Endometrial microvascular endothelial cells (primary cell): ENCODE measurements around the gene HPSE. TPM values are rescaled to one million over a fixed set of nuclear protein-coding genes. Genes with fewer than 3 reads are reported as not detected.

ENCODE experiments used
- in situ Hi-C: cut with HindIII; loops from 2 replicates; pipeline ENCODE4 v1.10.0; 2017; ENCODE audit warnings: low sequenced_read_pairs, low pct_unique_long_range_greater_than_20kb; ENCODE audit errors: inconsistent ontology term
- total RNA-seq: library from RNA; depleted of rRNA; stranded (reverse); fragments of >200 nt; gene quantifications from one replicate; pipeline ENCODE4 v1.2.3, GENCODE V29; 2015; ENCODE audit errors: inconsistent ontology term

Gene HPSE
- total RNA-seq = 1.8 TPM

DNA sequence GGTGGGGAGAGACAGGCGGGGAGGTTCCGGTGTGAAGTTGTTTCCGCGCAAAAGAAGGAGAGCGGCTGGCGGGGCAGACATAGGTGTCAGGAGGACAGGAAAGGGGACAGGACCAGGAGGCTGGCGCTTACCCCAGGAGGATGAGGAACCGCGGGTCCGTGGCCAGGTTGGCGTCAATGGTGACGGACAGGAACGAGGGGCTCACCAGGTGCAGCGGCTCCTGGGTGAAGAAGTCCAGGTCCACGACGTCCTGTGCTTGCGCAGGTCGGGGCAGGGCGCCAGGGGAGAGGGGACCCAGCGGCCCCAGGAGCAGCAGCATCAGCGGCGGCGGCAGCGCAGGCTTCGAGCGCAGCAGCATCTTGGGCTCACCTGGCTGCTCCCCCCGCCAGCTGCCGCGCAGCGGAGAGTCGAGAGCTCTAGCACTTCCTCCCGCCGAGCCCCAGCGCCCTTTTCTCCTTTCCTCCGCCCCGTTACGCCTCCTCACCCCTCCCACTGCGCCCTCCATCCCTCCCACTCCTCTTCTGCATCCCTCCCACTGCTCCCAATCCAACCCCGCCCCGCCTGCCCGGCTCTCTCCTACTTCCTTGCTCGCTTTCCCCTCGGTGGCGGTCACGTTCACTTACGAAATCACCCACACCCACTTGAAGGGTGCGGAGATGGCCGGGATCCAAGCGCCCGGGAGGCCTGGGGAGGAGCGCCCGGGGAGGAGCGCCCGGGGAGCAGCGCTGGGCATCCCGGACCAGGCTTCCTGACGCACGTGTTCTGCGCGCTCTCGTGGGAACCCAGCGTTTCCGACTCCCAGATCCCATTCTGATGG, at the start of gene HPSE:
TSS of gene HPSE (minus strand) at position 424 of the 817 bp plus-strand sequence. CDS start at position 358, 66 bp downstream.
- in situ Hi-C loops = no loop called here

DNA sequence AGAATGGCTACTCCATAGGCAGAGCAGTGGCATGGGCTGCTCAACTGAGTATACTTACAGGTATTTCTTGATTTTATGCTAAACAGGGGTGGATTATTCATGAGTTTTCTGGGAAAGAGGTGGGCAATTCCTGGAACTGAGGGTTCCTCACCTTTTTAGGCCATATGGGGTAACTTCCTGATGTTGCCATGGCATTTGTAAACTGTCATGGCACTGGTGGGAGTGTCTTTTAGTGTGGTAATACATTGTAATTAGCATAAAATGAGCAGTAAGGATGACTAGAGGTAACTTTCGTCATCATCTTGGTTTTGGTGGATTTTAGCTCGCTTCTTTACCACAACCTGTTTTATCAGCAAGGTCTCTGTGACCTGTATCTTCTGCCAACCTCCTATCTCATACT, 48.2 kb upstream of the HPSE start:
- in situ Hi-C loops = no loop called here

DNA sequence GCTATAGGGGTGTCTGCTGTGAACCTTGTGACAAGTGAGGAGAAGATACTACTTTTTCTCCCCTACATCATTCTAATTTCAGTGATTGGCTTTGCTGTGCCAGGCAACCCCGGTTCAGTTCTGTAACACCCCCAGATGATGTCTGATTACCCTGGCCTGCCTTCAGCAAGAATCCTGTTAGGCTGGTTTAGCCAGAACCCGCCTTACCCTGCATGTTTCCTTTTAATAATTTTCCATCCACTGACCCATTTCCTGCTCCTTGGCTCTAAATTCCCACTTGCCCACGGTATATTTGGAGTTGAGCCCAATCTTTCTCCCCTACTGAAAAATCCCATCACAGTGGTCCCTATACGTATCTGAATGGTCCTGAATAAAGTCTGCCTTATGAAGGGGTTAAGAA, 46.5 kb upstream of the HPSE start:
- in situ Hi-C loops = no loop called here

DNA sequence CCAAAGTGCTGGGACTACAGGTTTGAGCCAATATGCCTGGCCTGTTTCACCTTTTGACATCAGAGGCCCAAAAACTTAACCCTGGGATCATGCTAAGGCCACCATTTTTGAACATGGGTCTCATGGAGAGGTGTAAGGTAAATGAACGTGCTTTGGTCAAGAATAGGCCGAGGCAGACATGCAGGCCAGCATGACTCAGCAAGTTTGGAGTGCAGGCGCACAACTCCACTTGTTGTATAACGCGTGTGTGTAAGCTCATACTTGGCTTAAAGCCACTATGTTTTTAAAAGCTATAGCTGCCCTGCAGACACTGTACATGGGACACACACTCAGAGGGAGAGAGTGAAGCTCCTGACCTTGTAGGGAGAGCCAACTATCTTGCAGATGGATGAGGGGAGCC, 43.8 kb upstream of the HPSE start:
- in situ Hi-C loops = no loop called here

- in situ Hi-C loops = no loop called here
Observed at GRCh38 chr4:83372931-83373330, 38.3 kb upstream of the HPSE start.

DNA sequence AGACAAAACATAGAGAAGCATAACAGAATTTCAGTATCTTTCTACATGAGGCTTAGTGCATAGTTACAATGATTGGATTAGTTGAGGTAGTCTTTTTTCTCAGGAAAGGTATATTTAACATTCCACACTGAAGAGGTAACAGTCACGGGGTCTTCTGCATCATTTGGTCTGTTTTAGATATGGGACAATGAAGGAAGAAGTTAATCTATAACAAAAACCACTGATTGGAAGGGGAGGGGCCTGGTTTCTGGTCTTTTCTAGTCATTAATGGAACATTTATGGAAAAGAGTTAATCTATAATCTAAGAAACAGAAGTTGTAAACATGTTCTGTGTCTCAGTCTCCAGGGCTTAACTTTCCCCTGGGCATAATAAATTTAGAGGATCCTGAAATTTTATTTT, 37.3 kb upstream of the HPSE start:
- in situ Hi-C loops = no loop called here

DNA sequence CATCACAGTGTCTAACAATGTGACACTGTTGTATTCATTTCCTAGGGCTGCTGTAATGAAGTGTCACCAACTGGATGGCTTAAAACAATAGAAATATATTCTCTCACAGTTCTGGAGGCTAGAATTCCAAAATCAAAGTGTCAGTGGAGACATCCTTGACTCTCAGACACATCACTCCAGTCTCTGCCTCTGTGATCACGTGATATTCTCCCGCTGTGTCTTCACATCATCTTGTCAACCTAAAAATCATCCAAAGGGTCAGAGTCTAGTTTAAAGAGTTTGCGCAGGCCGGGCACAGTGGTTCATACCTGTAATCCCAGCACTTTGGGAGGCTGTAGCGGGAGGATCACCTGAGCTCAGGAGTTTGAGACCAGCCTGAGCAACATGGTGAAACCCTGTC, 36.6 kb upstream of the HPSE start:
- in situ Hi-C loops = no loop called here

GRCh38 chr4:83370640-83370906, 35.9 kb upstream of the HPSE start:
- in situ Hi-C loops = no loop called here

DNA sequence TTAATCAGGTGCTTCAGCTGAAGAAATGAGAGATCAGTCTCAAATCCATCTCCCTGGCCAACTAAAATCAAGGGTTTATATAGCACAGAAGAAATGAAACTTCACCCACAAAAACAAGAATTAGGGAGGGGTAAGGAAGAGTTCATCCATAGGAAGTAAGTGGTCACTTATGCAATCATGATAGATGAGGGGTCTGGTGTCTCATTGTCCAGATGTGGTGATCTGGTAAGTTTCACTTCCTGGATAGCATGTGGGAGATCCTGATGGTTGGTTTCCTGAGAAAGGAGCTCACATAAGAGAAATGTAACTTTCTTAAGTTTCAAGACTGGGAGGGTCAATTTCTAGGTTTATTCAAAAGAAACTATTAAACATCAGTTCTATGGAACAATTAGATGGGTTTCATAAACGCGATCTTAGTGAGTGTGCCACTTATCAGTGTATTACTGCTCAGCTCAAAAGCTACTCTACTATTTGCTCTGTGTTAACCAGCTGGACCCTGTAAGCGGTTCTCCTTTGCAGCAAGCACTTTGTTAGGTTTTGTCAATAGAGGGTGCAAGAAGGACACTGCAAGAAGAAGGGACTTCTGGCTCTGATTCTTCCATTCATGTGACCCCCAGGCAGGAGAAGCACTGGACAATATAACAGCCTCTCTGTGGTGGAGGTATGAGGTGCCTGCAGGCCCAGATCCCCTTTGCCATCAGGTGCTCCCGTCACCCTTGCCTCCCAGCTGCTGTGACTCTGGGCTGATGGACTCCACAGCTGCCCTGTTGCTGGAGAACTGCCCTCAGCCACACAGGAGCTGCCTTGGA, 35.4 kb upstream of the HPSE start:
- in situ Hi-C loops = no loop called here

DNA sequence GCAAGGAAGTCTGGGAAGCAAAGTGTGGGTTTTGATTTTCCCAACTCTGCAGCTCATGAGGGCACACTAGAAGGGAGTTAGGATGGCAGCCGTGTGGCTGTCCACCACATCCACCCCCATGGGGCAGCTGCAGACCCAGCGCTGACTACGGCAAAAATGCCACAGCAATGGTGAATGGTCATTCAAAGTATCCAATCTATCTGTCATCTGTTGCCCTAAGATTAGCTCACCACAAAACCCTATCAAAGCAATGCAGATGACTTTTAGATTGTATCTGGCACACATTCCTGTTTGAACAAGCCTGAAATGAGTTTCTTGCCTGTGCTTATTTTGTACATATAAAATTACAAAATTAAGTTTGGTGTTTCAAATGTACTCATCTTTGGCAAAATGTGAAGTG, 29.7 kb upstream of the HPSE start:
- in situ Hi-C loops = no loop called here

- in situ Hi-C loops = no loop called here
Observed at GRCh38 chr4:83362492-83363329, 28.1 kb upstream of the HPSE start.

GRCh38 chr4:83361416-83362103, 26.9 kb upstream of the HPSE start:
- in situ Hi-C loops = no loop called here

DNA sequence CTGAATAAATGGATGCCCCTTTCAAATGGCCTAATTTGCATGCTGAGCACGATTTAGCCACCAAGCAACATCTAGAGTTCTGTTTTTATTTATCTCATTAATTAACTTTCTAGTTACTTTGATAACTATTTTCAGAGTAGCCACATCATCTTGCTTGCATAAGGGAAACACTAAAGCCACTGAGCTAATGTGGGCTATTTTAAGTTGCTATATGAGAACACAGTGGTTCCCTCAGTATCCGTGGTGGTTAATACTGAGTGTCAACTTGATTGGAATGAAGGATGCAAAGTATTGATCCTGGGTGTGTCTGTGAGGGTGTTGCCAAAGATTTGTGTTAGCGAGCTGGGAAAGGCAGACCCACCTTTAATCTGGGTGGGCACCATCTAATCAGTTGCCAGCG, 25.4 kb upstream of the HPSE start:
- in situ Hi-C loops = no loop called here

GRCh38 chr4:83358410-83358809, 23.8 kb upstream of the HPSE start:
- in situ Hi-C loops = no loop called here

DNA sequence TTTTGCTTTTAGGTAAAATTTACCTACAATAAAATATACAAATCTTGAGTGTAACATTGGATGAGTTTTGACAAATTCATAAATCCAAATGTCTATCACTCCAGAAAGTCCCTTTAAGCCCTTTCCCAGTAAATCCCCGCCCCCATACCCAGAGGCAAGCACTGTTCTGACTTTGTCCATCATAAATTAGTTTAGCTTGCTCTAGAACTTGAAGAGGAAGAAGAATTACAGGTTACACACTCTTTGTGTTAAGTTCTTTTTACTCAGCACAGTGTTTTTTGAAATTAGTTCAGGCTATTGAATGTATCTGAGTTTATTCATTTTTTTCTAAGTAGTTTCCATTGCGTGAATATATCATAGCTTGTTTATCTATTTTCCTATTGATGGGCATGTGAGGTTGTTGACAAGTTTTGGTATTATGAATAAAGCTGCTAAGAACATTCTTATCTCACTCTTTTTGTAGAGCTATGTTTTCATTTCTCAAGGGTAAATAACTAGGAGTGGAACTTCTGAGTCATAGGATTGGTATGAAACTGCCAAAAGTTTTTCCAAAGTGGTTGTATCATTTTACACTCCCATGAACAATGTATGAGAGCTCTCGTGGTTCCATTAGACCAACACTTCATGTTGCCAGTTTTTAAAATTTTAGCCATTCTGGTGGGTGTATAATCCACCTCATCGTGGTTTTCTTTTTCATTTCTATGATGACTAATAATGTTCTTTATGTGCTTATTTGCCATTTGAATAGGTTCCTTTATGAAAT, 22.4 kb upstream of the HPSE start:
- in situ Hi-C loops = no loop called here

GRCh38 chr4:83353516-83353915, 18.9 kb upstream of the HPSE start:
- in situ Hi-C loops = no loop called here

DNA sequence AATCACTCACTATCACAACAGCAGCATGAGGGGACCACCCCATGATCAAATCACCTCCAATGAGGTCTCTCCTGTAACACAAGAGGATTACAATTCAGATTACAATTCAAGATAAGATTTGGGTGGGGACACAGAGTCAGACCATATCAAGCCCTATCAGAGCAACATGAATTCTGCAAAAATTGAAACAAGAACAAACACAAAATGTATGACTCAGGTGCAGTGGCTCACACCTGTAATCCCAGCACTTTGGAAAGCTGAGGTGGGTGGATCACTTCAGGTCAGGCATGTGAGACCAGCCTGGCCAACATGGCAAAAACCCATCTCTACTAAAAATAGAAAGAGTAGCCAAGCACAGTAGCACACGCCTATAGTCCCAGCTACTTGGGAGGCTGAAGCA, 13.4 kb upstream of the HPSE start:
- in situ Hi-C loops = no loop called here

GRCh38 chr4:83342476-83342875, 7.8 kb upstream of the HPSE start:
- in situ Hi-C loops = no loop called here
